Upper lobe of right lung (tissue), 1 donor: ENCODE measurements around the gene MPV17L2. TPM values are rescaled to one million over a fixed set of nuclear protein-coding genes. Genes with fewer than 3 reads are reported as not detected.

Source experiments
- ATAC-seq: fragments of 200-7000 bp; cut with Tn5 transposase; one replicate; pipeline ENCODE4 v1.9.1; 2020; ENCODE audit warnings: mild to moderate bottlenecking, moderate library complexity
- DNase-seq: peaks from one replicate; pipeline ENCODE4 v3.0.0-alpha.2; 2020
- H3K27ac ChIP-seq: fragments of 200-600 bp; one replicate; pipeline ENCODE4 v1.8.0; 2022
- H3K27me3 ChIP-seq: fragments of 200-600 bp; one replicate; pipeline ENCODE4 v1.8.0; 2022; ENCODE audit warnings: mild to moderate bottlenecking
- H3K36me3 ChIP-seq: fragments of 200-600 bp; one replicate; pipeline ENCODE4 v1.8.0; 2022
- H3K4me1 ChIP-seq: fragments of 200-600 bp; one replicate; pipeline ENCODE4 v1.8.0; 2022
- H3K4me3 ChIP-seq: fragments of 200-600 bp; one replicate; pipeline ENCODE4 v1.8.0; 2022; ENCODE audit warnings: mild to moderate bottlenecking
- H3K9me3 ChIP-seq: fragments of 200-600 bp; one replicate; pipeline ENCODE4 v1.8.0; 2022
- CTCF ChIP-seq: fragments of 200-600 bp; IDR thresholded peaks from one replicate; pipeline ENCODE4 v1.8.0; 2022; ENCODE audit warnings: antibody characterized with exemption
- intact Hi-C: fragments of 100-400 bp; cut with DNase I; formaldehyde crosslinking; loops from one replicate; pipeline ENCODE4 v1.11.0; 2022
- total RNA-seq: library from RNA; stranded (reverse); fragmentation: NEBNext Ultra II Directional; extraction: Animal tissue kit (Norgen Biotek cat#: 25700); gene quantifications from one replicate; pipeline ENCODE4 v1.2.1, GENCODE V29; 2021
- donor health status: DM: no; HTN: yes; CAD: no; lungs with severe emphysema.

Gene MPV17L2
- total RNA-seq, 1 donor from 2014 or later, result 8.2 TPM

GRCh38 chr19:18223860-18224524, 31.0 kb downstream of the MPV17L2 start:
- no peak for TF ChIP-seq CTCF
- H3K27me3 ChIP-seq, result peaks cover 36% of the 10 kb centered on the region
- no peaks in the 10 kb centered on the region for H3K36me3 ChIP-seq
- DNase-seq (peak; percentile 77), ATAC-seq (peak; percentile 42)
- peak overlapping the region; percentile 42 for H3K4me3 ChIP-seq
- peak overlapping the region; percentile 1 for H3K27ac ChIP-seq
- intact Hi-C loops, result no loop called here
- no peaks in the 10 kb centered on the region for H3K9me3 ChIP-seq
- peaks cover 10% of the 10 kb centered on the region for H3K4me1 ChIP-seq

- Histone ChIP-seq H3K36me3 (no peaks in the 10 kb centered on the region), H3K9me3 (no peaks in the 10 kb centered on the region), H3K4me3 (peak overlapping the region; percentile 42), H3K27me3 (peaks cover 36% of the 10 kb centered on the region), H3K27ac (no peak overlapping the region), H3K4me1 (peaks cover 10% of the 10 kb centered on the region)
- TF ChIP-seq CTCF, result no peak
- intact Hi-C loops, result no loop called here
- DNase-seq (peak; percentile 98), ATAC-seq (peak; percentile 99)
Measured at GRCh38 chr19:18224525-18225354, 31.7 kb downstream of the MPV17L2 start.

GRCh38 chr19:18225355-18225701, 32.3 kb downstream of the MPV17L2 start:
- Histone ChIP-seq H3K27me3 (peaks cover 36% of the 10 kb centered on the region), H3K9me3 (no peaks in the 10 kb centered on the region), H3K36me3 (no peaks in the 10 kb centered on the region), H3K27ac (no peak overlapping the region), H3K4me3 (no peak overlapping the region), H3K4me1 (peaks cover 10% of the 10 kb centered on the region)
- ATAC-seq (no peak), DNase-seq (no peak)
- TF ChIP-seq CTCF, result no peak
- intact Hi-C loops, result no loop called here

- Histone ChIP-seq H3K27ac (no peak within 1 kb of the TSS), H3K27me3 (peaks cover 36% of the 10 kb centered on the region), H3K4me1 (peaks cover 10% of the 10 kb centered on the region), H3K4me3 (no peak within 1 kb of the TSS), H3K9me3 (no peaks in the 10 kb centered on the region), H3K36me3 (no peaks in the 10 kb centered on the region)
- DNase-seq (no peak), ATAC-seq (no peak)
- no peak for TF ChIP-seq CTCF
- intact Hi-C loops, result no loop called here
Measured at GRCh38 chr19:18225702-18226468, 32.9 kb downstream of the MPV17L2 start, which contains the start of gene PDE4C. Gene PDE4C (minus strand): TSS chr19:18226438. CDS start chr19:18226415, 23 bp downstream.

GRCh38 chr19:18226956-18227780, 34.1 kb downstream of the MPV17L2 start:
- H3K36me3 ChIP-seq, result no peaks in the 10 kb centered on the region
- no peak overlapping the region for H3K4me3 ChIP-seq
- no peak for DNase-seq
- H3K27ac ChIP-seq, result no peak overlapping the region
- H3K4me1 ChIP-seq, result peaks cover 10% of the 10 kb centered on the region
- no peaks in the 10 kb centered on the region for H3K9me3 ChIP-seq
- ATAC-seq, result no peak
- intact Hi-C loops, result no loop called here
- peaks cover 36% of the 10 kb centered on the region for H3K27me3 ChIP-seq
- no peak for TF ChIP-seq CTCF
